C1 segment of cervical spinal cord (tissue), 14 donors: ENCODE measurements around the gene TIMELESS.
"Not testable (repeated sequence)": the region's sequence is repeated elsewhere in the genome, so short reads cannot be mapped to it uniquely, and the experiment has no call there.

Experiments
- DNase-seq, 14 donors: peaks; one replicate each; lab custom pipeline; 2025; lab: John Stamatoyannopoulos, UW

Gene TIMELESS

GRCh38 chr12:56462565-56462964, 13.3 kb upstream of the TIMELESS start:
- no peak for DNase-seq

DNA sequence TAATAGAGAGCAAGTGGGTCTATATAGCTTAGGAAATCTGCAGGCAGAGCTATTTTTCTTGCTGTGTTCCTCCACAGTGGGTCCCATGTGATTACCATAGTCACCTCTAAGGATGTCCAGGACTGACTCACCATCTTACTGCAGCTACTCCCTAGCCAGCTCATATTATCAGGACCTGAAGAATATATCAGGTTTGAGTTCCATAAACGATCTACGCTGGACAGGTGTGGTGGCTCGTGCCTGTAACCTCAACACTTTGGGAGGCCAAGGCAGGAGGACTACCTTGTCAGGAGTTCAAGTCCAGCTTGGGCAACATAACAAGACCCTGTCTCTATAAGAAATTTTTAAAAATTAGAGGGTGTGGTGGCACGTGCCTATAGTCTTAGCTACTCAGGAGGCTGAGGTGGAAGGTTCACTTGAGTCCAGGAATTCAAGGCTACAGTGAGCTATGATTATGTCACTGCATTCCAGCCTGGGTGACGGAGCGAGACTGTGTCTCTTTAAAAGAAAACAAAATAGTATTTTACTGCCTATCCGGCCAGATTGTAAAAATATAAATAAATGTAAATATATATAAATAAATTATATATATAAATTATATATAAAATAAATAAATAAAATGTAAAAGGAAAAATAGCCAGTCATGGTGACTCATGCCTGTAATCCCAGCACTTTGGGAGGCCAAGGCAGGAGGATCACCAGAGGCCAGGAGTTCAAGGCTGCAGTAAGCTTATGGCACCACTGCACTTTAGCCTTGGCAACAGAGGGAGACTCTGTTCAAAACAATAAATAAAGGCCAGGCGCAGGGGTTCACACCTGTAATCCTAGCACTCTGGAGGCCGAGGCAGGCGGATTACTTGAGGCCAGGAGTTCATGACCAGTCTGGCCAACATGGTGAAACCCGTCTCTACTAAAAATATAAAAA, 12.3 kb upstream of the TIMELESS start:
- no peak for DNase-seq

- DNase-seq, result no peak
Observed at GRCh38 chr12:56457817-56458216, 8.6 kb upstream of the TIMELESS start.

DNA sequence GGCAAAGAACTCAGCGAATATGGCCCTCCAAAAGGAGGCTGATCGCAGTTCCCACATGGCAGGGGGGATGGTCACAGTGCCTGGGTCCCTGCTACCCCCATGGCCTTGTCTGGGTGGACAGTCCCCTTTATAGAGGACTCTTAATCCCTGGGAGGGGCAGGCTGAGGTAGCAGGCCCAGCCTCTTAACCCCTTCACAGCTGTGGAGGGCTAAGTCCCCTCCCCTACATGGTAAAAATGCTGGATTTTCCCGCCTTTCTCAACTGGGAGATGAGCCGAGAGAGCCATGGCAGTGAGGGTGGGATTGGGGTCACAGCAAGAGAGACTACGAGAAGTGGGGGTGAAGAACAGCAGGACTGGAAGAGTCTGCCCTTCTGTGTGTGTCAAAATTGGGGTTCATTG, 5.3 kb upstream of the TIMELESS start, which contains the start of gene MIP:
MIP (minus strand) TSS at position 101 of the 400 bp plus-strand sequence; CDS start at position 57, 44 bp downstream.
- DNase-seq, result no peak

DNA sequence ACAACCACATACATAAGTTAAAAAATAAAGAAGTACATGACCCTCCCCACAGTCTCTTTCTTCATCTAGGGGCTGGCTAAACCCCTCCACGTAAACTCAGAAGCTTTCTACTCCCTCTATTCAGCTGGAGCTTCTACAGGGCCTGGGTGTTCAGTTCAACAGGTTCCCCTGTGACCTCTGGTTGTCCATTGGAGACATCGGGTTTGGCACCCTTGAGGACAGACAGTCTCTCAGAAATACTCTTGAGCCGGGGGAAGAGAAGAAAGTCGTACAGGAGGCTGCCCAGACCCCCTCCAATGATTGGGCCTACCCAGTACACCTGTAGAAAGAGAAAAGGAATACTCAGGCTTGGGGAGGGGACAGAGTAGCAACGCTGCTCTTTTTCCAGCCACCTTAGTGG, 1.9 kb upstream of the TIMELESS start:
- DNase-seq, result no peak

DNA sequence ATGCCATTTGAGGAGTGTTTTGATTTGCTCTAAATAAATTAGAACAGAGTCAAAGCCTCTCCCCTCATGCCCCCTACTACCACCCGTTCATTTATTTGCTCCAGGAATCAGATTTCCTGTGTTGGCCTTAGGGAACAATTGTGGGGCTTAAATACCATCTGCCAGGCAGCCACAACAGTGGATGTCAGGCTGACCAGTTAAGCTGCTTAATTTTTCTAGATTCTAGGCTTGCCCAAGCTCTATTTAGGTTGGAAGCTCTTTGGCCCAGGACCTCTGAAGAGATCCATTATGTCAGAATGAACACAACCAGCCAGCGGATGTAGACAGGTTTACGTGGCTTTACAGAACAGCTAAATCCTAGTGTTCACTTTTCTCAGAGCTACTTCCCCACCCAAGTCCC, 1.0 kb upstream of the TIMELESS start:
- no peak for DNase-seq

- DNase-seq, result no peak
Observed at GRCh38 chr12:56449622-56449984, 377 bp upstream of the TIMELESS start.

- DNase-seq, result not testable (repeated sequence)
Observed at GRCh38 chr12:56443208-56443607, 6.0 kb downstream of the TIMELESS start.

DNA sequence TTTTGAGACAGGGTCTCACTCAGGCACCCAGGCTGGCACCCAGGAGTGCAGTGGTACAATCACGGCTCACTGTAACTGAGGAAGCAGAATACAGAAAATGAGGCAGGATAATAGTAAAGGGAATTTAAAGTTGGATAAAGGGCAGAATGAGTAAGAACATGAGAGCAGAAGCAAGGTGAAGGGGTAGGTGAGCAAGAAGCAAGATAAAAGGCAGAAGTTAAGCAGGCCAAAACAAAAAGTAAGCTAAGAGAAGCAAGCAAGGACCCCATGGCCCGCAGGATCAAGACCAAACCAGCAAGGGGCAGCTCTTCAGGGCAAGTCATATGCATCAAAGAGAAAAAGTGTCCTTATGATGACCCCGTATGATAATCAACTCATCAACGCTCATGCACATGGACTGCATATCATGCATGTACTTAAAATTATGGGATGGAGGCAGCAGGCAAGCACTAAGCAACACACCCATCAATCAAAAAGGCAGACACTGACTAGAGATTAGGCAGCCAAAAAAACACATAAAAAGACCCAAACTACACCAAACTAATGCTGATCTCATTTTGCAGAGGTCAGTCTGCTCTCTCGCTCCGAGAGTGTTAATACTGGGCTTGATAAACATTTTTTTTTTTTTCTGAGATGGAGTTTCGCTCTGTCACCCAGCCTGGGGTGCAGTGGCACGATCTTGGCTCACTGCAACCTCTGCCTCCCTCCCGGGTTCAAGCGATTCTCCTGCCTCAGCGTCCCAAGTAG, 11.6 kb downstream of the TIMELESS start:
- DNase-seq, result no peak

- no peak for DNase-seq
Observed at GRCh38 chr12:56434828-56435227, 14.4 kb downstream of the TIMELESS start.

- no peak for DNase-seq
Observed at GRCh38 chr12:56431850-56432249, 17.4 kb downstream of the TIMELESS start.

- DNase-seq, result no peak
Observed at GRCh38 chr12:56431288-56431687, 17.9 kb downstream of the TIMELESS start.

GRCh38 chr12:56425940-56426438, 23.2 kb downstream of the TIMELESS start:
- DNase-seq, result no peak

DNA sequence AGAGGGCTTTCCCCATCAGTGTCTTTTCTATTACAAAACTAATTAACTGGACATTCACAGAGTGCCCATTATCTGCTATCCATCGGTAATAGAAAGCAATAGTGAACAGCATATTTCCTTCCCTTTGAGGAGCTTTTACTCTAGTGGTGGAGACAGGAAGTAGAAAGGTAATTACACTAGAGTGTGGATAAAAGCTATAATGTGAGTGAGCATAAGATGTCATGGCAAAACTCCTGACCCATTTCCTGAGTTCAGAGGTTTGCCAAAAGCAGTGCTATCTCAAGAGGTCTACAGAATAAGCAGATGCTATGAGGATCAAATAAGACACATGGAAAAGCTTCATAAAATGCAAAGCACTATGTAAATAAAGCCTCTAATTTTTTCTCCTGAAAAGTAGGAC, 24.0 kb downstream of the TIMELESS start:
- DNase-seq, result no peak

- DNase-seq, result no peak
Observed at GRCh38 chr12:56420411-56420810, 28.8 kb downstream of the TIMELESS start.

- DNase-seq, result no peak
Observed at GRCh38 chr12:56417739-56418138, 31.5 kb downstream of the TIMELESS start.

- peak in 1 of 14 donors; percentile 5 for DNase-seq
Observed at GRCh38 chr12:56414401-56414800, 34.8 kb downstream of the TIMELESS start.

- no peak for DNase-seq
Observed at GRCh38 chr12:56413392-56413791, 35.8 kb downstream of the TIMELESS start.

DNA sequence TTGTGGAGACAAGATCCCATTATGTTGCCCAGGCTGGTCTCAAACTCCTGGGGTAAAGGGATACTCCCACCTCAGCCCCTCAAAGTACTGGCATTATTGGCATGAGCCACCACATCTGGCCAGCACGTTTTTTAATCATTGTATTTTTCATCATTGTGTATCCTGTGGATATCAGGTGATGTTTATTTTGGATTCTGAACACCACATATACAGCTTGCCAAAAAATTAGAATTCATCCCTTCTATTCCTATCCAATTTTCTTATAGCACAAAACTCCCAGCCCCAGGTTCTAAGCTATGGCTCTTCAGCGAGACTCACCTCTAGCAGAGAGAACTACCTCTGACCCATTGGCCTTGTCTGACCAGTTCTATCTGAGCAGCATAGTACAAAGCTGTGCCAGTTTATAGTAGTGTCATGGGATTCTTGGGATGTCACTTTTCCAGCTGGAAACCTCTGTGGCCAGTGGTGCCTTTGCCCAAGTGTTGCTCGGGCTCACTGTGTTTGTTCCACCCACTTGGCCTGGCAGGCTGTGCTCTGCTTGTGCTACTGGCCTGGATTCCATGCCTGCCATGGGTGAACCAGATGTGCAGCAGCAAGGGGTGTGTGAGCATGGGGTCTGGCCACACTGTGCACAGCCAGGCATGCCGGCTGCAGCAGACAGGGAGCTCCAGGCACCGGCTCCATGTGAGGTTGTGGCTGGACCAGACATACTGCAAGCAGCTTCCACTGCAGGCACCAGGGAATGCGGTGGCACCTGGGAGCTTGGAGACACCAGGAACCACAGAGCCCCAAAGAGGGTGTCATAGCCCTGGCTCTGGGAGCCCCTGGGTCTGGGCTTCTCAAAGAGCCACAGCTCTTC, 37.2 kb downstream of the TIMELESS start:
- DNase-seq, result peak in 1 of 14 donors; percentile 1

- DNase-seq, result no peak
Observed at GRCh38 chr12:56410768-56411167, 38.5 kb downstream of the TIMELESS start.

DNA sequence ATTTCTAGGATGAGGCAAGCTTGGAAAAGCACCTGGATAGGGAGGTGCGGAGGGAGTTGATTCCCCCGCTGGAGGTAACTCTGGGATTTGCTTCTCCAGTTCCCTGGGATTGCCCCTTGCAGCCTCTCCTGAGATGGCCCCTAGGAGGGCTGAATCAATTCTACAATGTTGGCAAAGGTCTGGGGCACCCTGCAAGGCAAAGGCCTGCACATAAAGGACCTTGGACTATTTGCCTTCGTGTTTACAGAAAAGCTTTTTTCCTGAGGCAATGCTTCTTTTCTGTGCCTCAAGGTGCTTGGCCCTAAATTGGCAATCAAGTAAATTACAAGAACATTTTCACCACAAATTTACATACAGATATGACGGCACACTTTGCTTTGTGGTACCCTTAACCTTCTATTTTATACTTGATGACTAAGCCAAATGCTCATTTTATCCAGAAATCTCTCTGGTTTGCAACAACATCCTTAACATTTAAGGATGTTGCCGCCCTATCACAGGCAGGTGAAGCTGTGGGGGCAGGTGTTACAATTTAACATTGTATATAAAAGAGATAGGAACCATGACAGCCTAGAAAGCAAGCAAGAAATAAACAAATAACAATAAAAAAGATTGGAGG, 40.3 kb downstream of the TIMELESS start:
- DNase-seq, result no peak
